CD4-positive, alpha-beta T cell treated with Interleukin-15 for 1 hour (primary cell): ENCODE data around the gene SIVA1.

ENCODE experiments used
- DNase-seq: peaks from one replicate; pipeline ENCODE4 v3.0.0-alpha.2; 2020

Gene SIVA1

DNA sequence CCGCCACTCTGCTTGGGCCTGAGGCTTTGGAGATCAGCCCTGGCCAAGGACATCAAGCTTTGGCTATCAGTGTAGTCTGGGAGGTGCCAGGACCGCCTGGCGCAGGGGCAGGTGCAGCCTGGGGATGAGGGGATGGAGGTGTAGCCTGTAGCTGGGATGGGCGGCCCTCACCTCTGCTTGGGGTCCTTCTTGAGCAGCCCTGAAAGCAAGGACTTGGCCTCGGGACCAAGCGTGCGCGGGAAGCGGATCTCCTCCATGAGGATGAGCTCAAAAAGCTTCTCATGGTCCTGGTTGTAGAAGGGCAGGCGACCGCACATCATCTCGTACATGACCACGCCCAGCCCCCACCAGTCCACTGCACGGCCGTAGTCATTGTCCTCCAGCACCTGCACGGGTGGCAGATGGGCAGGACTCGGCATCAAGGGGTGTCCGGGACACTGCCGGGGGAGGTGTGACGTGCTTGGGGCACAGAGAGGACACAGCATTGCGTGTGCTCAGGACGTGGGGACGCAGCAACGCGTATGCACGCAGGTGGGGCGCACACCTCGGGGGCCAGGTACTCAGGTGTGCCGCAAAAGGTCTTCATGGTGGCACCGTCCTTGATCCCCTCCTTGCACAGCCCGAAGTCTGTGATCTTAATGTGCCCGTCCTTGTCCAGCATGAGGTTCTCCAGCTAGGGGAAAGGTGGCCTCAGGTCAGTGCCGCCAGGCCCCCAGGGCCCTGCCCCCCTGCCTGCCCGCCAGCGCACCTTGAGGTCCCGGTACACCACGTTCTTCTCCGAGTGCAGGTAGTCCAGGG lies 20.0 kb downstream of the SIVA1 start:
- no peak for DNase-seq

DNA sequence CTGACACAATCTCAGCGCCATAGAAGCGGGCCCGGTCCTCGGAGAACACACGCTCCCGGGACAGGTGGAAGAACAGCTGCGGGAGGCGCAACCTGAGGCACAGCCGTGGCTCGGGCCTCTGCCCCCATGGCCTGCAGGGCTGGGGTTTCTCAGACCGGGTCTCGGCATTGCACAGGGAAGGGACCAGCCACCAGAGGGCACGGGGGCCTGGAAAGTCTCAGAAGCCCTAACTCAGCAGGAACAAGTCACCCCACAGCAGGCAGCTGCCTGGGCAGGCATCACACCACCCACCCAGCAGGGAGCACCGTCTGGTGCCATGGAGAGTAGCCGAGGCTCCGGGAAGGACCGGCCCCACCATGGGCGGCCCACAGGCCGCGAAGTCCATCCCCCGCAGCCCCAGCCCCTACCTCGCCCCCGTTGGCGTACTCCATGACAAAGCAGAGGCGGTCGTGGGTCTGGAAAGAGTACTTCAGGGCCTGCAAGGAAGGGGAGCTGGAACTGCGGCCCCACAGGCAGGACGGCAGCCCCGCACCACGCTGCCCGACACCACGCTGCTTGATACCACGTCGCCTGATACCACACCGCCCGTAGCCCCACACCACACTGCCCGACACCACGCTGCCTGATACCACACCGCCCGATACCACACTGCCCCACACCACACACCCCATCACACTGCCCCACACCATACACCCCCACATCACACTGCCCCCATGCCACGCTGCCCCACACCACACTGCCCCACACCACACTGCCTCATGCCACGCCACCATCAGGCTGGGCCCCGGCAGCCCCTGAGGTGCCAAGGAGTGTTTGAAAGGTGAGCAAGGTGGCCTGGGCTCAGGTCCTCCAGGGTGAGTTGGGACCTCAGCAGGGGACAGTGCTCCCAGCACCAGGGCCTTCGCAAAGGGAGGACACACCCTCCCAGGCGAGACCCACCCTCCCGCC lies 20.8 kb downstream of the SIVA1 start:
- DNase-seq: no peak

DNA sequence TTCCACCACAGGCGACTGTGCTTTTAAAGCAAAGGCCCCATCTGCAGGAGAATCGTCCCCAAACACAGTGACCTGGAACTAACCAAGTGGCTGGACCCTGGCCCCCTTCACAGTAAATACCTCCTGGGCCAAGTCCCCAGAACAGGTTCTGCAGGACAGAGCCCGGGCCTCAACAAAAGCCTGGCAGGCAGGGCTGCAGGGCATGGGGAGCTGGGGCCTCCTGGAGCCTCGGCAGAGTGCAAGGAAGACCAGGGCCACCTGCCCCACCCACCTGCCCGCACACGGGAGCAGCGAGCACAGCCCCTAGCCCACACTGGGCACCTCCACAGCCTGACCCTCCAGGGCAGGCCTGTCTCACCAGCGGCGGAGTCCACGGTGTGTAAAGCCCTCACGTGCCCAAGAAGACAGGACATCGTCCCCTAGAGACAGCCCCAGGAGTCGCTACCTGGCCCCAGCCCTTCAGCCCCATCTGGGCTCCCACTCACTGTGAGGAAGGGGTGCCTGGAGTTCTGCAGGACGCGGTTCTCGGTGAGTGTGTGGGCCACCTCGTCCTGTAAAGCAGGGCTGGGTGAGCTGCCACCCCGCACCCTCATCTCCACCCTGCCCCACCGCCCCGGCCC lies 21.6 kb downstream of the SIVA1 start:
- DNase-seq: no peak

DNA sequence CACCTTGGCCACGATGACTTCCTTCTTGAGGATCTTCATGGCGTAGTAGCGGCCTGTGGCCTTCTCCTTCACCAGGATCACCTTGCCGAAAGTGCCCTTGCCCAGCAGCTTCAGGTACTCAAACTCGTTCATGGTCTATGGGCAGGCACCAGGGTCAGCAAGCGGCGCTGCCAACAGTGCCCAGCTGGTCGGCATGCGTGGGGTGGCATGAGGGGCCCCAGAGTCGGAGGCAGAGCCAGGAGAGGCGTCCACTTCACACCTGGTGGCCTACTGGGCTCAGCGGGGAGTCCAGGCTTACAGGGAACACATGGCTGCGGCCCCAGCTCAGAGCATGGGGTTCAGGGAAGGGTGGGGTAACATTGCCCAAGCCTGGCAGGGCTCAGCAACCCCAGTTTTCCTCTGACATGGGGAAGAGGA lies 22.1 kb downstream of the SIVA1 start:
- DNase-seq: no peak

DNA sequence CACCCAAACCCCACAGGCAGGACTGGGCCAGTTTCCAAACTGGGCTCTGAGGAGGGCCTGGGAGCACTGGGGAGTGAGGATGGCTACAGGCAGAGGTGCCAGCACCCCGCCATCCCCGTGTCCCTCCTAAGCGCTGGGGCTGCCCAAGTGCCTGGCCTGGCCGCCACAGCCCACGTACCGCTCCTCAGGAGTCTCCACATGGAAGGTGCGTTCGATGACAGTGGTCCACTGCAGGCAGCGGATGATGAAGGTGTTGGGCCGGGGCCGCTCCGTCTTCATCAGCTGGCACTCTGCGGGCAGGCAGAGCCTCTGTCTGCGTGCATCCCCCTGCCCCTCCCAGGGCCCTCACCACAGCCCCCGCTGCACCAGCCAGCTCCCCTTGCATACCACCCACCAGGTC lies 23.5 kb downstream of the SIVA1 start:
- DNase-seq: no peak

DNA sequence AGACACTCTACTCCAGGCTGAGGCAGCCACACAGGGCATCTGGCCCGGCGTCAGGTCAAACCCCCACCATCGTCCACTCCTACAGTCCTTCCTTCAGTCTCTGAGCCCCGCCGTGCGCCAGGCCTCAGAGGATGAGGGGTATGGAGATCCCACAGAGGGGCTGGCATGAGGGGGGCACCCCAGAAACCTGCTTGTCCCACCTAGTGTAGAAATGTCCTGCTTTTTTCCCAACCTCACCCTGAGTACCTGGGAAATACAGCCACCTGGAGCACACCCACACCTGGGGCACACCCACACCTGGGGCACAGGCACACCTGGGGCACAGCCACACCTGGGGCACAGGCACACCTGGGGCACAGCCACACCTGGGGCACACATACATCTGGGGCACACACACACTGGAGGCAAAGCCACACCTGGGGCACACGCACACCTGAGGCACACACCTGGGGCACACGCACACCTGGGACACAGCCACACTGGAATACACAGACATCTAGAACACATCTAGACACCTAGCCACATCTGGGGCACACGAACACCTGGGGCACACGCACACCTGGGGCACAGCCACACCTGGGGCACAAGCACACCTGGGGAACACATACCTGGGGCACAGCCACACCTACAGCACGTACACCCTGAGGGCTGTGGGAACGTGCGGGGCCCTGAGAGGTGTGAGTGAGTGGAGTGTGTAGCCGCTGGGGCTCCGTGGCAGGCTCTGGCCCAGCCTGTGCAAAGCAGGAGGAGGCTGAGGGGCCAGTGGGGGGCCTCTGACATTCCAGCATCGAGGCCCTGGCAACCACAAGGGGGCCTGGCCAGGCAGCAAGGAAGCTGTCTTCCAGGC lies 24.2 kb downstream of the SIVA1 start:
- DNase-seq: no peak

DNA sequence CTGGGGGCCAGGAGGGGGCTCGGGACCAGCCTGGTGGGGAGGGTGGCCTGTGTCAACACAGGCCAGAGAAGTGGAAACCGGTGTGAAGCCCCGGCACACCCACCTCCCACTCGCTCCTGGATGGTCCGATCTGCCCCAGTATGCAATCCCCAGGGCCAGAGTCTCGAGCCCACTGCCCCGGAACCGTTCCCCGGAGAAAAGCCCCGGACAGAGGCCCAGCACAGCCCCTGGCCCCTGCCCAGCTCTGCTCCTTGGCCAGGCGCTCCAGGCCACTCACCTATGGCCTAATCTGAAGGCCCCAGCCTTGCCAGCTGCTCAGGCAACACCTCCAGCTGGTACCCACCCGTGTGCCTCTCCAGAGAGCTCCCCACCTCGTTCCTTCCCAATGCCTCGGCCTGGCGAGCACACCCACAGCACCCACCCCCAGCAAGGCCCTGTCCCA lies 24.9 kb downstream of the SIVA1 start:
- no peak for DNase-seq

DNA sequence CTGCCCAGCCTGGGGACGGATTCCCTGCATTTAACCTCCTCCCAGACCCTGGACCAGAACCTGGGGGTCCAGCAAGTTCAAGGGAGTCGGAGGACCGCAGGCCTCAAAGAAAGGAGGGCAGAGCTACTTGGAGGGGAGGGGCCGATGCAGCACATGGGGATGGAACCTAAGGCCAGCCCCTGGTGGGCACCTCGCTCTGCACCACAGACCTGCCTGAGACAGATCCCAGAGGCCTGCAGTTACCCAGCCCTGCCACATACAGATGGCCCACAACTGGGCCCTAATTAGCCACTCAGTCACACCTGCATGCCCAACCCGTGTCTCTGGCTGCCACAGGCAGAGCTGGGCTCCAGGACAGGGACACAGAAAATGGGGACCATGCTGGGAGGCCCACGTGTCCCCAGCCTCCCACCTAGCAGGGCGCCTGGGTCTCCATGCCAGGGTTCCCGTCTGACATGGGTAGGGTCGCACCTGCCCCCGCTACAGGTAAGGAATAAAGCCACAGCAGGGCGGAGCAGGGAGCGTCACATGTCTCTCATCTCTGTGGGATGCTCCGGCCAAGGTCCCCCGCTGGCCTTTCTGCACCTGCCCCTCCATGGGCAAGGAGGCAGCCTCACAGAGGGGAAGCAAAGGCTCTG lies 25.9 kb downstream of the SIVA1 start:
- DNase-seq: no peak

DNA sequence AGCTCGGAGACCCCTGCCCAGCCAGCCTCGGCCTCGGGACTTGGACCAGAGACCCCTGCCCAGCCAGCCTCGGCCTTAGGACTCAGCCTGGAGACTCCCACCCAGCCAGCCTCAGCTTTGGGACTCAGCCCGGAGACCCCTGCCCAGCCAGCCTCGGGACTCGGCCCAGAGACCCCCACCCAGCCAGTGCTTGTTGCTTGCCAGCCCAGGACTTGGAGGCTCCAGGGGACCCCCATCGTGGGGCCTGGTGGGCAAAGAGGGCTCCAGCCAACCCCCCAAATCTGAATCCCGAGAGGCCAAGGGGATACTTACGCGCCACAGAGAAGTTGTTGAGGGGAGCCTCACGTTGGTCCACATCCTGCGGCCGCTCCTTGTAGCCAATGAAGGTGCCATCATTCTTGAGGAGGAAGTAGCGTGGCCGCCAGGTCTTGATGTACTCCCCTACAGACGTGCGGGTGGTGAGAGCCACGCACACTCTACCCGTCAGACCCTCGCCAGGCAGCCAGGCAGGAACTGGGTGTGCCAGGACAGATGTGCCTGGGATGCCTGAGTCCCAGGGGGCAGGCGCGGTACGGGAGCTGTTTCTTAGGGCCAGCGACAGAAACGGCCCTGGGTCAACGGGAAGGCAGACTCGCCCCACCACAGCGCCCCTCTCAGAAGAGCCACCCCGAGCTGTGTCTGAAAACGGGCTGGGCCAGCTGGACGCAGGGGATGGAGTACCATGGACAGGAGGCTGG lies 27.0 kb downstream of the SIVA1 start:
- DNase-seq: no peak

DNA sequence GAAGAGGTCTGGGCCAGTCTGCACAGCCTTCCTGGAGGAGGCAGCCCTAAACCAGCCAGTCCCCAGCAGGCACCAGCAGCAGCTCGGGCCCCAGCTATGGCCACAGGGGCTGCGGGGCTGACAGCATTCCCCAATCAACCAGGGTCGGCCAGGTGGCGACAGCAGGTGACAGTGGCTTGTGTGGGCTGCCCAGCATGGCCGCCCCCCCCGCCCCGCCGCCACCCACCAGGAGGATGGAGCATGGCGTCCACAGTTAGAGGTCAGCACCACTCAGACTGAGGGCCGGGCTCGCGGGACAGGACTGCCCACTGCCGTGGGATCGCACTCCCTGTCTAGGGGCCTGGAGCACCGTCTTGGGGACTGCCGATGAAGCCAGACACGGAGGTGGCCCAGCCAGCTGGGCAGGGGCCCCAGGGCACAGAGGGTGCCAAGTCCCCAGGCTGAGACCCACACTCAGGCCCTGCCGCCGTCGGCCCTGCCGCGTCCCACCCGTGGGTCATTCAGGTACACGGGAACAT lies 27.6 kb downstream of the SIVA1 start:
- no peak for DNase-seq

DNA sequence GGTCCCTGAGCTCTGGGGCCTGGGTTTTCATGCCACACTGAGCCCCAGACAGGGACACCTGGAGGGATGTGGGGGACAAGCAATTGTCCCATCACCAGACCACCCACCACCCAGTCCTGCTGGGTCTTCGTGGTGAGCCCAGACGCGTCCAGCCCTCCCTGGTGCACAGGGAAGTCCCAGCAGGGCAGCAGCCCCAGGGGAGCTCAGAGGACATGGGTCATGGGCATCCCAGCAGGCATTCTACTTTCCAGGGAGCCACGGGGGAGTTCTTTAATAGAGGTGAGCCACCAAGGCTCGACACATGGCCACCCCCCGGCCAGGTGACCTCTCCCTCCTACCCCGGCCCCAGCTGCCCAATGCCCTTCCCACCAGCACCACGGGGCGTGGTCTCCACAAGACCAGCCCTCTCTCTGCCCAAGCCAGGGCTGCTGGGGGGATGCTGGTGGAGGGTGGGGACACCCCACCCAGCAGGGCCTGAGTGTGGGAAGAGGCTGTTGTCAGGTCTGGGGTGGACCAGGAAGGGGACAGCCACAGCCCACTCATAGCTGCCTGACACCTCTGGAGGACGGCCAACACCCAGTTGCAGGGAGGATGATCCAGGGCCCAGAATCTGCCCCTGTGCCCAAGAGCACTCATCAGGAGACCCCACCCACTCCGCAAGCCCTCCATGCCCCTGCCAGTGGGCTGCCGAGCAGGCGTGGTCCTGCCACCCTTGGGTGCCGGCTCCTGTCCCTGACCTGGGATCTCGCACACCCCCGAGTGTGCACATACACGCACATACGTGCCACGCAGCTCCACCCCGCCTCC lies 28.5 kb downstream of the SIVA1 start:
- DNase-seq: no peak

DNA sequence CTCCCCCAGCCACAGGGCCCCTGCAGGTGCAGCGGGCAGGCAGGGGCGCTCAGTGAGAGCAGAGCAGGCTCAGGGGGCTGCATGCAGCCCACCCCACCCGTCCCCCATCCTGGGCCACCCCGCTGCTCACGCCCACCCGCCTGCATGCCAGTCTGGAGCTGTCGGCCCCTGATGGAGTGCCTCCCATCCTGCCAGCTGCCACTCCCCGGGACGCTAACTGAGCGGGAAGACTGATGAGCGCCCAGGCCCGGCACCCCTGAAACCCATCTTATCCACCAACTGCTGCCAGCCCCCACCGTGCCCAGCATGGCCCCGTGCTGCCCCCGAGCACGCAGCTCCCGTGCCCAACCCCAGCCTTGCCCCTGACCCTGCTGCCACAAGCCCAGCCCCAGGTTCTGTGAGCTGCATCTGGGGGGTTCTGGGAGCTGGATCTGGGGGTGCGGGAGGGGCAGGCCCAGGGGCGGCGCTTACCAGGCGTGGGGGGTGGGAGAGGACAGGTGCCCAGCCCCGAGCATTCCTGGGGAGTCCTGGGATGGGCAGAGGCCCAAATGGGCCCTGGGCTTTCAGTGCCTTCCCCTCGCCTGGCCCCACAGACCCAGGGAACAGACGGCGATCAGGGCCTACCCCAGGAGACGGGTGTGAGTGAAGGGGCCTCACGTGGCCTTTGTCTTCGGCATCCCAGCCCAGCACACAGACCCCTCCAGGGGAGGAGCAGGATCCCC lies 29.3 kb downstream of the SIVA1 start:
- no peak for DNase-seq

DNA sequence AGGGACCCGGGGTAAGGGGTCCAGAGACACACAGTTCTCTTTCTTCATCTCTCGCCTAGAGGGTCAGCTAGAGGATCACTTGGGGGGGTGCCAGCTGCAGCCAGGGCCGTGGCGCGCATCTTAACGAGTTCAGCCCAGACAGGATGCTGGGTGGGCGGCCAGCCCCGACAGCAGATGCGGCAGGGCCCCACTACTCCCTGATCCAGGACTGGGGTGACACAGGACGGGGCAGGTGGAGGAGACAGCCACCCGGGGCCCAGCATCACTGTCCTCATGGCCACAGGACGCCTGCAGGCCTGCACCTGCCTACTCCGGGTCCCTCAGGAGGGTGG lies 29.8 kb downstream of the SIVA1 start:
- no peak for DNase-seq

DNA sequence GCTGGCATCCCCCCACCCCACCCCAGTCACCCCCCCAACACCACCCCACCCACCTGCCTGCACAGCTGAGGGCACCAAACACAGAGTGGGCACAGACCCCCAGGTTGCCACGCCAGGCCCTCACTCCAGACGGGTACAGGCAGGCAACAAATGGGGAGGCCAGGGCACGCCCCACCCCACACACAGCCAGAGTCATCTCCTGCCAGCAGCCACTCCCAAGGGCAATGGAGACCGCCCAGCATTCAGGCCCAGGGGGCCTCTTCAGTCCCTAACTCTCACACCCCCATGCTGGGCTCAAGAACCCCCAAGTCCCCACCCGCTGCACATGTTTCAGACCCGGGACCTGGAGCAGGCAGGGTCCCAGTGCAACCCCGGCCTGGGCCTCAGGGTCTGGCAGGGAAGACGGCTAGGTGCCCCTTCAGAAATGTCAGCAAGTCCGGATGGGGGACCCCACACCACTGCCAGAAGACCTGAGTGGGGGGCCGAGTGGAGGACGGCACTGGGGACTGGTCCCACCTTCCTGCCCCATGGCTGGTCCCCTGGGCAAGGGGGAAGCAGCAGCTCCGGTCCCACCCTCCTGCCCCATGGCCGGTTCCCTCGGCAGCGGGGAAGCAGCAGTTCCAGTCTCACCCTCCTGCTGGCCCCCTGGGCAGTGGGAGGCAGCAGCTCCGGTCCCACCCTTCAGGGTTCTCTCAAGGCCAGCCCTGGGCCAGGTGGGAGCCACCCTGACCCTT lies 30.7 kb downstream of the SIVA1 start:
- DNase-seq: no peak

DNA sequence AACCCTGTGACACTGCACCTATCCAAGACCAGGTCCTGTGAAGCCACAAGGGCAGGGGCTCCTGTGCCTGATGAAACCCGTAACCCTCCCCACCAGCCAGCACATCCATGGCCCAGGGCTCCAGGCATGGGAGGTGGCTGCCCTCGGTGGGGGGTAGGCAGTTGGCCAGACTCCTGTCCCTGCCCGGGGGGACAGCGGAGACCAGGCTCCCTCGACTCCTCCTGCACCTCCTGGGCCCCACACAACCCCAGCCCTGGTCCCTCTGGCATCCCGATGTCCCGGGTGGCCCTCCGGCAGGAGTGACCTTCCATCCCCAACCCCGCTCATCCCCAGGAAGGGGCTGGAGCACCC lies 31.2 kb downstream of the SIVA1 start:
- DNase-seq: no peak

DNA sequence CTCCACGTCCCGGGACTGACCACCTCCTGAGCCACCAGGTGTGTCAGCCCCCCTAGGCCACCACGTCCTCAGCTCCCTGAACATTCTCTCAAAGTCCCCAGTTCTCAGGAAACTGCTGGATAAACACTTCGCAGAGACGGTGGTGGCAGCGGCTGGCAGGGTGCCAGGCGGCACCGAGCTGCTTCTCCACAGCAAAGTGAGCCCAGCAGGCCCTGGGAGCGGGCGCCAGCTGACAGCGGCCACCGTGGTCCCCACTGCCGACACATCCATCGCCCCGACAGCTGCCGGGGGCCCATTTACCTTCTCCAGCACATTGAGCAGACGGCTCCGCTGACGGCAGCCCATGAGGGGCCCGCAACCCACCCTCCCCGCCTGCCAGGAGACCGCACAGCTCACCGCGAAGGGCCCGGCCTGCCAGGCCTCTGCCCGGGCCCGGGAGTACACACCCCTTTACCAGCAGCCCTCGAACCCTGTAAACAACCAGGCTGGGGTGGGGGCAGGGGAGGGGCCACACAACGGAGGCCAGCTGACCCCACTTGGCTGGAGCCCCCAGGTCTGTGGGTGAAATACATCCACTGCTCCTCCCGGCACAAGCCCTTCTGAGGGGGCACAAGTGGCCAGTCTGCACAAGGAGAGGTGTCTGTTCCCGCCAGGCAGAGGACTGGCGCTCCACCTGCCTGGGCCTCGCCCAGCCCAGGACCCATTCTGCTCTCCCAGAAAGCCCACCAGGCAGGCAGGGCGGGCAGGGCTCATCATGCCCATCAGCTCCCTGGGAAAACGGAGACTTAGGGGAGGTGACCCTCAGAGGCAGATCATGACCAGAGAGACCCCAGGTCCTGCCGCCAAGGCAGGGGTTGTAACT lies 32.1 kb downstream of the SIVA1 start:
- no peak for DNase-seq

DNA sequence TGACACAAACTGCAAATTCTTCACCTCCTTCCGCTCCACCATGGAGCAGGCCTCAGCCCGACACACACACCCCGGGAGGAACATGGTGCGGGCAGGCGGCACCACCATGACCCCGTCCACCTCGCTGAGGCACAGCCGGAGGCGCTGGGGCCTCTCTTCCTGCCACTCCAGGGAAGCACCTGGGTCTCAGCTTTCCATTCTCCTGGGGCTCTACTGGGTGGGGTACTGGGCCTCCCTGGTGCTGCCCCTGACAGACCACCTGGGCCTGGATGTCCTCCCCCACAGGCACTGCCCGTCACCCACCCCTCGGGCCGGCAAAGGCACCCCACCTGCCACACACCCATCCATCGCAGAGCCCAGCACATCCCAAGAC lies 32.7 kb downstream of the SIVA1 start:
- no peak for DNase-seq

DNA sequence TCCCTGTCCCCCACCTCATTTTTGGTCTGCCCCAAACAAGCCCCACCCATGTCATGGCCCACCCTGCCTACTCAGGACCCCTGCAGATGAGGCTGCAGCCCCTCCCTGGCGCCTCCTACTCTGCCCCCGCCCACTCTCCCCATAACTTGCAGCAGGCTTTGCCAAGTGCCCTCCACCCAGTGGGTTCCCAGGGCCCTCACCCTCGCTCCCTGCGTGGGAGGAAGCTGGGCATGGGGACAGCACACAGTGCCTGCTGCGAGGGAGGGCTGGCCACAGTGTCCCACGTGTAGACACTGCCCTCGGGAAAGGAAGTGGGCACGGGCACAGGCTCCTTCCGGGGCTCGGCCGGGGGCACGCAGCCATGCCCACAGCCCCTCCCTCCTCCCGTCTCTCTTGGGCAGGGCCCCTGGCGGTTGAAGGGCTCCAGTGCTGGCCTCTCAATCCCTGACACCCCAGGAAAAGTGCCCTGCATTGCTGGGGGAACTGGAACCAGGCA lies 33.2 kb downstream of the SIVA1 start:
- DNase-seq: no peak
